ENCODE measurements around the gene TNK2.
"Not testable (repeated sequence)": the region's sequence is repeated elsewhere in the genome, so short reads cannot be mapped to it uniquely, and the experiment has no call there.

TNK2 gene

GRCh38 chr3:195908694-195909581 is 587 bp upstream of the TNK2 start:
- H3K4me3 ChIP-seq (ENCODE audit: low read depth, low read length): peak overlapping the region; percentile 63
- TF ChIP-seq CTCF (IDR thresholded peaks at IDR 0.05; ENCODE audit: borderline replicate concordance, insufficient read depth, low read depth, low read length): 0 out of 2 replicates have a peak, but pooled peaks have one; percentile 19

- no peak for TF ChIP-seq CTCF (IDR thresholded peaks at IDR 0.05; ENCODE audit: borderline replicate concordance, insufficient read depth, low read depth, low read length)
- H3K4me3 ChIP-seq (ENCODE audit: low read depth, low read length): peak overlapping the region; percentile 63
Measured at GRCh38 chr3:195907684-195907933, 742 bp downstream of the TNK2 start.

- H3K4me3 ChIP-seq (ENCODE audit: low read depth, low read length): peak overlapping the region; percentile 63
- TF ChIP-seq CTCF (IDR thresholded peaks at IDR 0.05; ENCODE audit: borderline replicate concordance, insufficient read depth, low read depth, low read length): peak; percentile 29
Measured at GRCh38 chr3:195906865-195907683, 1.3 kb downstream of the TNK2 start.

GRCh38 chr3:195905970-195906864 is 2.1 kb downstream of the TNK2 start:
- no peak for TF ChIP-seq CTCF (IDR thresholded peaks at IDR 0.05; ENCODE audit: borderline replicate concordance, insufficient read depth, low read depth, low read length)
- H3K4me3 ChIP-seq (ENCODE audit: low read depth, low read length): peak overlapping the region; percentile 63

- H3K4me3 ChIP-seq (ENCODE audit: low read depth, low read length): no peak overlapping the region
Measured at GRCh38 chr3:195904368-195904767, 4.0 kb downstream of the TNK2 start.

GRCh38 chr3:195903950-195904290 is 4.4 kb downstream of the TNK2 start:
- no peak overlapping the region for H3K4me3 ChIP-seq (ENCODE audit: low read depth, low read length)
- no peak for TF ChIP-seq CTCF (IDR thresholded peaks at IDR 0.05; ENCODE audit: borderline replicate concordance, insufficient read depth, low read depth, low read length)

More at GRCh38 chr3:195904368-195904767, 4.0 kb downstream of the TNK2 start:
- TF ChIP-seq CTCF (IDR thresholded peaks at IDR 0.05; ENCODE audit: borderline replicate concordance, insufficient read depth, low read depth, low read length): no peak

- not testable (repeated sequence) for H3K4me3 ChIP-seq (ENCODE audit: low read depth, low read length)
Measured at GRCh38 chr3:195902634-195903033, 5.7 kb downstream of the TNK2 start.

GRCh38 chr3:195901836-195902585 is 6.3 kb downstream of the TNK2 start:
- not testable (repeated sequence) for H3K4me3 ChIP-seq (ENCODE audit: low read depth, low read length)
